LNCAP (cell line): ENCODE measurements around the gene KCNG2.

Experiments
- TF ChIP-seq, protein P1 (sequence below): fragments of 450-650 bp; IDR thresholded peaks from 2 replicates; pipeline ENCODE4 v1.5.1; 2017; ENCODE audit warnings: mild to moderate bottlenecking

Gene KCNG2

DNA sequence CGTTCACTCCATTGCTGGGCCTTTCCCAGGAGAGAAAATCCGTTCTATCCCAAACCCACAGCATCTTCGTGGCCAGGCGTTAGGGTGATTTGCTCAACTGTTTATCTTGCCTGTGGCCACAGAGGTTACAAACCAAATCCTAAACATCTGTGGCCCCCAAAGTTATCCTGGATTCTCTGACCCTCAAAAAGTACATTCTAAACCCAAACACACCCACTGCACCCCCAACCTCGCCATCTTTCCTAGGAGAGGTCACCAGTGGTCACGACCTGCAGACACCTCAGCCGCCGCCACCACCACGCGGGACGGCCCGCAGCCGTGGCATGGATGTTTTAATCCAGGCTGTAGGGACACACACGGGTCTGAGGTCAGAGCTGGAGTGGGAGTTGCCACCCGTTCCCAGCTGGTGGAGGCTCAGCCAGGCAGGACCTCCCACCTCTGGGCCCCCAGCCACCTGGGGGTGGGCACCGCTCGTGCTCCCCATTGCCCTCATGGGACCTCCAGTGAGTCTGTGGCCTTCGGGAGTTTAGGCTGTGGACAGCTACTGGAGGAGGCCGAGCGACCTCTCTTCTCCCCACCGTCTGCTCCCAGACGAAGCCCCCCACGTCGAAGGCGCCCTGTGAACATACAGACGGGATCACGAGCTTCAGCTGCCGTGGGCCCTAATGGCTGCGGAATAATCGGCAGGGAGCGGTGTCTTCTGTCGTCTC, 72.0 kb downstream of the KCNG2 start:
- TF ChIP-seq, protein P1, sequence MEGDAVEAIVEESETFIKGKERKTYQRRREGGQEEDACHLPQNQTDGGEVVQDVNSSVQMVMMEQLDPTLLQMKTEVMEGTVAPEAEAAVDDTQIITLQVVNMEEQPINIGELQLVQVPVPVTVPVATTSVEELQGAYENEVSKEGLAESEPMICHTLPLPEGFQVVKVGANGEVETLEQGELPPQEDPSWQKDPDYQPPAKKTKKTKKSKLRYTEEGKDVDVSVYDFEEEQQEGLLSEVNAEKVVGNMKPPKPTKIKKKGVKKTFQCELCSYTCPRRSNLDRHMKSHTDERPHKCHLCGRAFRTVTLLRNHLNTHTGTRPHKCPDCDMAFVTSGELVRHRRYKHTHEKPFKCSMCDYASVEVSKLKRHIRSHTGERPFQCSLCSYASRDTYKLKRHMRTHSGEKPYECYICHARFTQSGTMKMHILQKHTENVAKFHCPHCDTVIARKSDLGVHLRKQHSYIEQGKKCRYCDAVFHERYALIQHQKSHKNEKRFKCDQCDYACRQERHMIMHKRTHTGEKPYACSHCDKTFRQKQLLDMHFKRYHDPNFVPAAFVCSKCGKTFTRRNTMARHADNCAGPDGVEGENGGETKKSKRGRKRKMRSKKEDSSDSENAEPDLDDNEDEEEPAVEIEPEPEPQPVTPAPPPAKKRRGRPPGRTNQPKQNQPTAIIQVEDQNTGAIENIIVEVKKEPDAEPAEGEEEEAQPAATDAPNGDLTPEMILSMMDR: no peak

DNA sequence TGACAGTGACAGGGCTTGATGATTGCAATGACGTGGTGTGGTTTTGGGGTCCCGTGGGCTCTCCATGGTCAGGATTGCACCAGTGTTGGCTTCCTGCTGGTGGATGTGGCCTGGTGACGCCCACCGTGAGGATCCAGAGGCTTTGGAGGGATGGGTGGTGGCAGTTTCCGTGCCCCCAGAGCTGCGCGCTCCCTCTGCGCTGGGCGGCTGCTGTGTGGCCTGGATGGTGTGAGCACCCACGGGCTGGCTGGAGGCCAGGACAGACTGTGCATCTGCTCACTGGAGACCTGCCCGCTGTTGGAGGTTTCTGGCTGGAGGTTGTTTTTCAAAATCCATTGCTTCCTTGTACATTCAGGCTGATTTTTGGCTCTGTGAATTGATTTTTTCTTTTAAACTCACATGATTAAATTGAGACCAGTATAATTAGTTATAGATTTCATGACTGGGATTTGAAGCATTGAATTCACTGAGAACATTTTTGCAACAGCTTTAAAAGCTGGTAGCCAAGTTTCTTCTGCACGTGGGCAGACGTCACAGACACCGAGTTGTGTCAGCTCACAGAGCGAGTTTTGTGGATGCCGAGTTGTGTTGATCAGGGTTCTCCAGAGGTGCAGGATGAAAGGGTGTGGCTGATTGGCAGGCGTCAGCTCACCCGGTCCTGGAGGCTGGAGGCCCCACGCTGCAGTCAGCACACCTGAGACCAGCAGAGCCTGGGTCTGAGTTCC, 72.7 kb downstream of the KCNG2 start:
- TF ChIP-seq, protein P1: no peak

DNA sequence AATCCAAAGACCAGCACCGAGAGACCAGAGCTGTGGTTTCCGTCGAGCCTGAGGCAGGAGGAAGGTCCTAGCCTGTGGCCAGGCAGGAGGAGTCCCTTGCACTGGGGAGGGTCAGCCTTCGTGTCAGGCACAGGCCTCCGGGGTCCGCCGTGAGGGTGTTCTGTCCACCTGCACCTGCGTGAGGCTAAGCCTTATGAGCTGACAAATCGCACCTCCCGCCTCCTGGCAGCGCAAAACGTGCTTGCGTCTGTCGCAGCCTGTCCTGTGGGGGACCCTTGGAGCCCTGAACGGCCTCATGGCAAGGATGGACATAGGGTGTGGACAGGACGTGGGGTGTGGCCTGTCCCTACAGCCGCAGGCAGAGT, 73.3 kb downstream of the KCNG2 start:
- TF ChIP-seq, protein P1: no peak

DNA sequence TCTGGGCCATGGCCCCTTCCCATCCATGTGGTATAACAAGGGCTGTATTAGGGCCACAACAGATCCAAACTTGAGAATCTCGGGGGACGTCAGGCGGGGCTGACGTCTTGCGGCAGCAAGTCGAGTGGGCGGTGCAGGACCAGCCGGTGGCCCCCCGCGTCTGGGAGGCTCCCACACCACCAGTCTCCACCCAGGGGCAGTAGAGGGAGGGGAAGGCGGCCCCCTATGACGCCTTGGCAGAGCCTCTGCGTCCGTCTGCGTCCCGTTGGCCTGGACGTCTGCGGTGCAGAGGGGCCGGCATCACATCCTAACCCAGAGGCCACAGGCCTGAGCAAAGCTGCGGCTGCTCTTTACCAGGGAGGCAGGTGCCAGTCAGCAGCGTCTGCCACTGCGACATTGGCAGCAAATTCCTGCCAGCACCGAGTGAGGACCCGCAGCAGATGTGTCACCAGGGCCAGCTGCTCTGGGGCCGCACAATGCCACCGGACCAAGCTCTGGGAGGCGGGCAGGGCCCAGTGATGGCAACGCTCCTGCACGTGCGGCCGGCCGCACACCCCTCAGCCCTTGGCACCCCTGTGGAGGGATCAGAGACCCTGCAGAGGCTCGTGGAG, 73.8 kb downstream of the KCNG2 start:
- TF ChIP-seq, protein P1: no peak

DNA sequence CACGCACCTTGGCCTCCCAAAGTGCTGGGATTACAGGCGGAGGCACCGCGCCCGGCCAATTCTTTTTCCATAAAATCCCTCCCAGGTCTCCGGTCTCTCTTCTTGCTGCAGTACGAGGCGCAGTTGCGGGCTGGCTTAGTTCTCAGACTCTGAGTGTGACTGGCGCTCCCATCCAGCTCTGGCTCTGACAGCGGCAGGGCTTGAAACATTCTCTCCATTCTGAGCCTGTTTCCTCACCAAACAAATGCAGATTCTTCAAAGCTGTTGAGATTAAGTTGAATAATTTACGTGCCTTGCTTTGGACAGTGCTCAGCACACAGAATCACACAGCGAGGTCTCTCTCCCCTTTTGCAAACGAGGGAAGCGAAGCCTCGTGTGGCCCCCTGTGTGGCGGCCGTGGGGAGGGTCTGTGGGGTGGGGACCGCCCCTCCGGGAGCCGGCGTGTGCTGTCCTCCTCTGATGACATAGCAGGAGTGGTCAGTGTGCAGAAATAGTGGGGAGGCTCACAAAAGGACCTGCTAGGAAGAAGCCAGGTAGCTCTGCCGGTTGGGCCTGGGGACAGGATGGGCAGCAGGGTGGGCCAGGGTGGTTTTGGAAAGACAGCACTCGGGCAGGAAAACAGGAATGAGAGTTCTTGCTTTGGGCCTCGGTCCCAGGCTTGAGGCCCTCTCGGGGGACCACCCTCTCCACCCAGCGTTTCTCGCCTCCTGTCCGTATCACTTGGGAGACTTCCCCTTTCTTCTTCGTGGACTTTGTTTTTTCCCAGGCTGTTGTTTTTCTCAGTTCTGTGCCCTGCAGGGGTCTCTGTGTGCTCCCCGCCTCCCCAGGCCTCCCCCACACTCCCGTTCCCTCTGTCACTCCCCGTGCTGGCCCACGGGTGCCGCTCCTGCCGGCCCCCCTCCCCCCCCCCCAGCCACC, 75.0 kb downstream of the KCNG2 start:
- TF ChIP-seq, protein P1: no peak

DNA sequence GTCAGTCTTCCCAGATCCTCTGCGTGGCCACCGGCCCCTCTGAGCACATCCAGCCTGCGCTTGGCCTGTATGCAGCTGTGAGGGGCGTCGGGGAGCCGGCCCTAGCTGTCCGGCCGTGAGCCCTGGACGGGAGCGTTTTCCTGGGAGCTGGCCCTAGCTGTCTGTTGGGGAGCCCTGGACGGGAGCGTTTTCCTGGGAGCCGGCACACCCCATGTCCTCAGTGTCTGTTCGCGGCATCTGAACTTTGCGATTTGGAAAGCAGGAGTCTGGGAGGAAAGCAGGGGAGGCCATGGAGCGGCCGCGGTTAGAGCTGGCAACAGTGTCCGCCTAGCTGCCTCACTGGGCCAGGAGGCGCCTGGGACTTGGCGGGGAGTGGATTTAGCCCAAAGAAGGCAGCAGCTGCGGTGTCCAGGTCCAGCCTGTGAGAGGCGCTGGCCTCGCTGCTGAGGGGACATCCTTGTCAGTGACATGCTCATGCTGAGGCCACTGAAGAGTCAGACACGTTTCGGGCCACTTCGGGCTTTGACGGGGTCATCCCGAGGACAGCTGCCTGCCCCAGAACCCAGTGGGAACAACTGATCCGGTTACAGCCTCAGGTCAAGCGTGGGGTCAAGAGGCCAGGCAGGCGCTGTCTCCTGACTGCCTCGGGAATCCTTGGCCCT, 75.8 kb downstream of the KCNG2 start:
- TF ChIP-seq, protein P1: no peak
